Natural killer cell (primary cell): Measurements from ENCODE around the gene MOGAT3. TPM values are rescaled to one million over a fixed set of nuclear protein-coding genes. Genes with fewer than 3 reads are reported as not detected.
"Not testable (repeated sequence)": the region's sequence is repeated elsewhere in the genome, so short reads cannot be mapped to it uniquely, and the experiment has no call there.

ENCODE experiments used
- ATAC-seq, 3 donors: fragments of 150-1000 bp in 2 of 3; fragments of 200-7000 bp in 1 of 3; cut with Tn5 transposase; 1 replicate in 1 of 3; 2 replicates in 2 of 3; pipeline ENCODE4 v1.10.0; 2021; ENCODE audit warnings: mild to moderate bottlenecking in 2 of 3, moderate library complexity in 2 of 3
- DNase-seq, 2 donors: peaks; one replicate each; pipeline versions ENCODE4 v3.0.0 to v3.0.0-alpha.2; 2013 to 2021; ENCODE audit warnings: mixed read lengths in 1 of 2
- H3K27ac ChIP-seq: one replicate; pipeline ENCODE4 v1.5.1; 2013; ENCODE audit warnings: mild to moderate bottlenecking, low read length
- H3K27me3 ChIP-seq: one replicate; pipeline ENCODE4 v1.6.1; 2013; ENCODE audit warnings: low read length; ENCODE audit not compliant: control insufficient read depth, insufficient read depth
- H3K36me3 ChIP-seq: one replicate; pipeline ENCODE4 v1.6.1; 2013; ENCODE audit warnings: low read length; ENCODE audit not compliant: control insufficient read depth, insufficient read depth
- H3K4me1 ChIP-seq: one replicate; pipeline ENCODE4 v1.6.1; 2013; ENCODE audit warnings: low read length; ENCODE audit not compliant: control insufficient read depth, insufficient read depth
- H3K4me3 ChIP-seq: one replicate; pipeline ENCODE4 v1.5.1; 2013; ENCODE audit warnings: low read length
- H3K9me3 ChIP-seq: one replicate; pipeline ENCODE4 v1.6.1; 2013; ENCODE audit warnings: low read length; ENCODE audit not compliant: control insufficient read depth, insufficient read depth
- H3K27ac Mint-ChIP-seq, 2 donors: one replicate each; pipeline ENCODE4 v1.8.0; 2022; ENCODE audit warnings: mild to moderate bottlenecking in 2 of 2, mixed read lengths in 2 of 2, moderate library complexity in 1 of 2
- H3K27me3 Mint-ChIP-seq, 2 donors: one replicate each; pipeline ENCODE4 v1.8.0; 2022; ENCODE audit warnings: low read depth in 2 of 2, mixed read lengths in 2 of 2
- H3K36me3 Mint-ChIP-seq: one replicate; pipeline ENCODE4 v1.8.0; 2022; ENCODE audit warnings: mixed read lengths
- H3K4me1 Mint-ChIP-seq, 2 donors: one replicate each; pipeline ENCODE4 v1.8.0; 2022; ENCODE audit warnings: mixed read lengths in 2 of 2
- H3K4me3 Mint-ChIP-seq: one replicate; pipeline ENCODE4 v1.8.0; 2022; ENCODE audit warnings: mild to moderate bottlenecking, moderate library complexity, mixed read lengths
- H3K9me3 Mint-ChIP-seq, 2 donors: one replicate each; pipeline ENCODE4 v1.8.0; 2022; ENCODE audit warnings: mixed read lengths in 2 of 2
- CTCF ChIP-seq: fragments of 200-600 bp; IDR thresholded peaks from one replicate; pipeline ENCODE4 v1.8.0; 2022; ENCODE audit warnings: antibody characterized with exemption
- WGBS: methylation state at CpG from one replicate; pipeline ENCODE4 v1.1.7; 2013; ENCODE audit warnings: missing lambda C conversion rate; ENCODE audit not compliant: insufficient coverage; 5-methylcytosine and 5-hydroxymethylcytosine counted together
- intact Hi-C: fragments of 100-400 bp; cut with micrococcal nuclease; formaldehyde crosslinking; loops from one replicate; pipeline ENCODE4 v1.14.2; 2022
- total RNA-seq, 4 donors: library from RNA; stranded (reverse); fragments of 120-200 nt in 1 of 4; gene quantifications; one replicate each; pipeline versions ENCODE4 v1.2.3 to v1.2.4, GENCODE V29; 2013 to 2022

Gene MOGAT3
- total RNA-seq, 3 donors from 2014 or later (not counting 1 experiment from before 2014, with no cell fraction given) = not detected

- peaks cover 16 to 31% of the 10 kb centered on the region in 2 donors for H3K27me3 Mint-ChIP-seq
- Histone ChIP-seq H3K4me1 (peaks cover 16% of the 10 kb centered on the region), H3K9me3 (no peaks in the 10 kb centered on the region), H3K36me3 (no peaks in the 10 kb centered on the region), H3K27ac (no peak overlapping the region), H3K27me3 (peaks cover 17% of the 10 kb centered on the region), H3K4me3 (no peak overlapping the region)
- 10% methylated on average over 75 of the region's 75 CpGs for WGBS
- peak in 1 of 3 donors; percentile 34 for ATAC-seq
- intact Hi-C loops = no loop called here
- H3K27ac Mint-ChIP-seq = no peak overlapping the region
- TF ChIP-seq CTCF = no peak
- H3K4me3 Mint-ChIP-seq = no peak overlapping the region
- DNase-seq = no peak
- no peaks in the 10 kb centered on the region for H3K9me3 Mint-ChIP-seq
- H3K36me3 Mint-ChIP-seq = no peaks in the 10 kb centered on the region
- H3K4me1 Mint-ChIP-seq = peaks cover 0 to 13% of the 10 kb centered on the region in 2 donors
These were observed 1.1 kb upstream of the MOGAT3 start for GRCh38 chr7:101201695-101202602.

- Histone ChIP-seq H3K27ac (no peak overlapping the region), H3K27me3 (peaks cover 17% of the 10 kb centered on the region), H3K9me3 (no peaks in the 10 kb centered on the region), H3K4me1 (peaks cover 16% of the 10 kb centered on the region), H3K4me3 (no peak overlapping the region), H3K36me3 (no peaks in the 10 kb centered on the region)
- no peak for ATAC-seq
- no peak overlapping the region for H3K27ac Mint-ChIP-seq
- 76% methylated on average over 2 of the region's 2 CpGs for WGBS
- H3K4me1 Mint-ChIP-seq = peaks cover 0 to 9% of the 10 kb centered on the region in 2 donors
- H3K27me3 Mint-ChIP-seq = peaks cover 16 to 33% of the 10 kb centered on the region in 2 donors
- no peak overlapping the region for H3K4me3 Mint-ChIP-seq
- intact Hi-C loops = no loop called here
- TF ChIP-seq CTCF = no peak
- no peak for DNase-seq
- H3K36me3 Mint-ChIP-seq = no peaks in the 10 kb centered on the region
- no peaks in the 10 kb centered on the region for H3K9me3 Mint-ChIP-seq
These were observed 353 bp downstream of the MOGAT3 start for GRCh38 chr7:101200504-101200861.

GRCh38 chr7:101199522-101199921 is 1.3 kb downstream of the MOGAT3 start:
- H3K27ac Mint-ChIP-seq, H3K36me3 ChIP-seq, intact Hi-C loops, ATAC-seq, H3K4me3 ChIP-seq, H3K9me3 ChIP-seq, H3K36me3 Mint-ChIP-seq, DNase-seq, H3K4me1 Mint-ChIP-seq, H3K4me3 Mint-ChIP-seq, H3K27ac ChIP-seq, H3K9me3 Mint-ChIP-seq: not testable (repeated sequence)
- H3K27me3 Mint-ChIP-seq = peaks cover 16 to 33% of the 10 kb centered on the region in 2 donors
- Histone ChIP-seq H3K27me3 (peaks cover 17% of the 10 kb centered on the region), H3K4me1 (peaks cover 16% of the 10 kb centered on the region)
- 90% methylated on average over 10 of the region's 10 CpGs for WGBS

GRCh38 chr7:101198476-101198875 is 2.4 kb downstream of the MOGAT3 start:
- Mint-ChIP-seq H3K27ac (no peak overlapping the region), H3K4me3 (no peak overlapping the region), H3K27me3 (peaks cover 7 to 26% of the 10 kb centered on the region in 2 donors), H3K4me1 (peaks cover 0 to 9% of the 10 kb centered on the region in 2 donors), H3K36me3 (no peaks in the 10 kb centered on the region), H3K9me3 (no peaks in the 10 kb centered on the region)
- Histone ChIP-seq H3K36me3 (no peaks in the 10 kb centered on the region), H3K27me3 (peaks cover 17% of the 10 kb centered on the region), H3K4me3 (no peak overlapping the region), H3K4me1 (peaks cover 11% of the 10 kb centered on the region), H3K27ac (no peak overlapping the region), H3K9me3 (no peaks in the 10 kb centered on the region)
- intact Hi-C loops = no loop called here
- WGBS = 80% methylated on average over 14 of the region's 14 CpGs
- no peak for DNase-seq
- ATAC-seq = no peak
- TF ChIP-seq CTCF = no peak
